Sigmoid colon (tissue), 4 donors: ENCODE data around the gene SUN2.

ENCODE experiments used
- POLR2A ChIP-seq, 2 donors: fragments of 450-650 bp; IDR thresholded peaks; one replicate each; pipeline ENCODE4 v1.6.1; 2016; ENCODE audit warnings: antibody characterized with exemption in 2 of 2, mild to moderate bottlenecking in 2 of 2, moderate library complexity in 2 of 2
- POLR2AphosphoS5 ChIP-seq, 4 donors: sonication (generic); formaldehyde crosslinking; IDR thresholded peaks; one replicate each; pipeline ENCODE4 v1.6.1; 2017; ENCODE audit warnings: antibody characterized with exemption in 4 of 4
- TF ChIP-seq, protein P1 (sequence below), 4 experiments: fragments of 450-650 bp in 3 of 4; fragments of 200-600 bp in 1 of 4; IDR thresholded peaks; one replicate each; pipeline ENCODE4 v1.5.1; 2016 to 2019; ENCODE audit warnings: antibody characterized with exemption in 4 of 4, mild to moderate bottlenecking in 3 of 4, moderate library complexity in 2 of 4

DNA sequence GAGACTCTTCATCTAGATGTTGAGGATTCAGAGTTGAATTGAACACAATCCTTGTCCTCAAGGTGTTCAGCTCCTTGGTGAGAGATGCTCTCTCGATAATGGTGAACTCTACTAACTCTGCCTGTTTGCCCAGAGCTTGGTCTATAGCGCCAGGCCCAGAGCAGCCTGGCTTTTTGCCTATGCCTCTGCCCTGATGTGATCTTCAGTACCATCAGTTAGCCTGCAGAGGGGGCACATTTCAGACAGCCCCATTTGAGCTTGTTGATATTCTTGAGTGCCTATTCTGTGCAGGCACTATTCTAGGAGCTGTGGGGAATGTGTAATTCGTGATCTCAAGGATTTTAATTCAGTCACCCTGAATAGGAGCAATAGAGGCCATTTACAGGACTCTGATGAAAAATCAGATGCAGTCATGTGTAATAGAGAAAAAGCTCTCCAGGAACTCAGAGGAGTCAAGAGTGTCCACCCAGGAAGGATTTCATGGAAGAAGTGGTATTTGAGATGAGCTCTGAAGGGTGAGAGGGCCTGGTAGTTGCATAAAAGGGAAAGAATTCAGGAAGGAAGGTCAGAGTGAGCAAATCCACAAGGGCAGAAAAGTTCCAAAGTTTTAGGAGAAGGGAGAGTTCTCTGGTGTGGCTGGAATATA lies 30.7 kb downstream of the SUN2 start:
- TF ChIP-seq POLR2A (IDR thresholded peaks at IDR 0.05) (no peak), POLR2AphosphoS5 (IDR thresholded peaks at IDR 0.05) (no peak)
- TF ChIP-seq, protein P1, sequence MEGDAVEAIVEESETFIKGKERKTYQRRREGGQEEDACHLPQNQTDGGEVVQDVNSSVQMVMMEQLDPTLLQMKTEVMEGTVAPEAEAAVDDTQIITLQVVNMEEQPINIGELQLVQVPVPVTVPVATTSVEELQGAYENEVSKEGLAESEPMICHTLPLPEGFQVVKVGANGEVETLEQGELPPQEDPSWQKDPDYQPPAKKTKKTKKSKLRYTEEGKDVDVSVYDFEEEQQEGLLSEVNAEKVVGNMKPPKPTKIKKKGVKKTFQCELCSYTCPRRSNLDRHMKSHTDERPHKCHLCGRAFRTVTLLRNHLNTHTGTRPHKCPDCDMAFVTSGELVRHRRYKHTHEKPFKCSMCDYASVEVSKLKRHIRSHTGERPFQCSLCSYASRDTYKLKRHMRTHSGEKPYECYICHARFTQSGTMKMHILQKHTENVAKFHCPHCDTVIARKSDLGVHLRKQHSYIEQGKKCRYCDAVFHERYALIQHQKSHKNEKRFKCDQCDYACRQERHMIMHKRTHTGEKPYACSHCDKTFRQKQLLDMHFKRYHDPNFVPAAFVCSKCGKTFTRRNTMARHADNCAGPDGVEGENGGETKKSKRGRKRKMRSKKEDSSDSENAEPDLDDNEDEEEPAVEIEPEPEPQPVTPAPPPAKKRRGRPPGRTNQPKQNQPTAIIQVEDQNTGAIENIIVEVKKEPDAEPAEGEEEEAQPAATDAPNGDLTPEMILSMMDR (IDR thresholded peaks at IDR 0.05): peak in 2 of 4 experiments; percentile 12 to 23
